Airway epithelial cell (primary cell): ENCODE data around the gene APLNR. TPM values are rescaled to one million over a fixed set of nuclear protein-coding genes. Genes with fewer than 3 reads are reported as not detected.

ENCODE experiments used
- total RNA-seq: library from RNA; depleted of rRNA; stranded (reverse); fragments of >200 nt; gene quantifications from 2 replicates; pipeline ENCODE4 v1.2.3, GENCODE V29; 2015

Gene APLNR
- not detected in 2 replicates for total RNA-seq

DNA sequence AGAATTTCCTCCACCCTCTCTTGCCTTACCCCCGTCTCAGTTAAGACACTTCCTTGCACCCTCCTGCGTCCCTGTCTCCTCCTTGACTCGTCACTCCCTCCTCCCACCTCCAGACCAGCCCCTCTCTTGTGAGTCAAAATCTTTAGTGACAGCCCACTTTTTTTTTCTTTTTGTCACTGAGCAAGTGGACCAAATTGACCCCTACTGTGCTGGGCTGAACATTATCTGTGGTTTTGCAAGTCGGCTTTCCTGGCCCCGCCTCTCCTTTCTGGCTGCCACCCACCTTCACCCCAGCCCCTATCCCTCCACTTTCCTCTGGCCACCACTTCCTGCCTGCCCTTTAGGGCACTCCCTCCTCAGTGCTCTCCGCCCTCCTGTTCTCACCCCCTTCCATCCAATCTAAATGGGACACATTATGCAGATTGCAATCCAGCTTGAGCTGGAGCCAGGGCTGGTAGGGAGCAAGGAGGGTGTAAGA is at the start of gene APLNR:
Gene APLNR (minus strand): TSS at position 47 of the 478 bp plus-strand sequence. CDS start 246 bp downstream, outside the sequence.

Other genes with a start within 250 kb of the APLNR start
- gene OR5AK2, start 248.3 kb downstream of the APLNR start, total RNA-seq = not detected in 2 replicates
- not detected in 2 replicates for gene LRRC55, start 55.3 kb downstream of the APLNR start, total RNA-seq
- gene TNKS1BP1, start 87.7 kb upstream of the APLNR start, total RNA-seq = 213 and 231 TPM in 2 replicates
- 123 and 148 TPM in 2 replicates for gene SSRP1, start 98.6 kb upstream of the APLNR start, total RNA-seq
- not detected in 2 replicates for gene P2RX3, start 101.1 kb upstream of the APLNR start, total RNA-seq
- not detected in 2 replicates for gene PRG3, start 143.9 kb upstream of the APLNR start, total RNA-seq
- gene PRG2, start 153.4 kb upstream of the APLNR start, total RNA-seq = not detected in 2 replicates
- 36.7 and 39.1 TPM in 2 replicates for gene SLC43A3, start 189.9 kb upstream of the APLNR start, total RNA-seq
- gene RTN4RL2, start 223.3 kb upstream of the APLNR start, total RNA-seq = 0.14 TPM in 1 of 2 replicates, not detected in the other